Keratinocyte (primary cell): Measurements from ENCODE around the gene SMG1. TPM values are rescaled to one million over a fixed set of nuclear protein-coding genes. Genes with fewer than 3 reads are reported as not detected.
"Not testable (repeated sequence)": the region's sequence is repeated elsewhere in the genome, so short reads cannot be mapped to it uniquely, and the experiment has no call there.

Experiments used
- DNase-seq: peaks from one replicate; pipeline ENCODE4 v3.0.0-alpha.2; 2011; ENCODE audit warnings: low read depth, missing footprints, low spot score
- FAIRE-seq: peaks from 2 replicates; lab custom pipeline; 2011; peaks lifted over from hg19 to GRCh38; lab: Jason Lieb, UNC
- H2AFZ ChIP-seq: 2 replicates; pipeline ENCODE4 v1.6.0; 2012; ENCODE audit warnings: low read length, control low read depth, inconsistent platforms; ENCODE audit not compliant: control insufficient read depth
- H3K27ac ChIP-seq: 2 replicates; pipeline ENCODE4 v1.5.1; 2011; ENCODE audit warnings: low read length; ENCODE audit not compliant: control insufficient read depth, insufficient read depth
- H3K27me3 ChIP-seq: 3 replicates; pipeline ENCODE4 v1.6.0; 2011; ENCODE audit warnings: low read length; ENCODE audit not compliant: control insufficient read depth, insufficient read depth; ENCODE audit errors: extremely low read depth
- H3K36me3 ChIP-seq, 2 experiments: 2 replicates in 1 of 2; 3 replicates in 1 of 2; pipeline ENCODE4 v1.5.1; 2011; ENCODE audit warnings: low read length in 2 of 2, mild to moderate bottlenecking in 1 of 2; ENCODE audit not compliant: control insufficient read depth in 2 of 2, insufficient read depth in 2 of 2; ENCODE audit errors: extremely low read depth in 1 of 2
- H3K4me1 ChIP-seq: 3 replicates; pipeline ENCODE4 v1.5.1; 2011; ENCODE audit warnings: low read length; ENCODE audit not compliant: control insufficient read depth, insufficient read depth; ENCODE audit errors: extremely low read depth
- H3K4me2 ChIP-seq: 3 replicates; pipeline ENCODE4 v1.6.0; 2011; ENCODE audit warnings: low read depth, low read length; ENCODE audit not compliant: control insufficient read depth, insufficient read depth; ENCODE audit errors: extremely low read depth
- H3K4me3 ChIP-seq, 3 experiments: fragments of 200-600 bp in 1 of 3; sonication (generic) in 1 of 3; 2 replicates in 2 of 3; 3 replicates in 1 of 3; pipeline ENCODE4 v1.5.1; 2011 to 2016; ENCODE audit warnings: low read length in 3 of 3, mild to moderate bottlenecking in 3 of 3, control low read depth in 2 of 3, inconsistent platforms in 1 of 3, low read depth in 1 of 3, mixed read lengths in 1 of 3, mixed run types in 1 of 3, moderate library complexity in 1 of 3; ENCODE audit not compliant: control insufficient read depth in 2 of 3, insufficient read depth in 2 of 3; ENCODE audit errors: extremely low read depth in 1 of 3
- H3K79me2 ChIP-seq: 2 replicates; pipeline ENCODE4 v1.6.0; 2012; ENCODE audit warnings: low read length; ENCODE audit not compliant: control insufficient read depth, insufficient read depth
- H3K9ac ChIP-seq: 3 replicates; pipeline ENCODE4 v1.6.0; 2011; ENCODE audit warnings: low read length; ENCODE audit not compliant: control insufficient read depth, insufficient read depth; ENCODE audit errors: extremely low read depth
- H3K9me1 ChIP-seq: 3 replicates; pipeline ENCODE4 v1.6.0; 2011; ENCODE audit warnings: low read length; ENCODE audit not compliant: control insufficient read depth, insufficient read depth; ENCODE audit errors: extremely low read depth
- H3K9me3 ChIP-seq: 2 replicates; pipeline ENCODE4 v1.5.1; 2012; ENCODE audit warnings: low read depth, low read length; ENCODE audit not compliant: control insufficient read depth
- H4K20me1 ChIP-seq: 3 replicates; pipeline ENCODE4 v1.6.0; 2011; ENCODE audit warnings: low read length; ENCODE audit not compliant: control insufficient read depth, insufficient read depth; ENCODE audit errors: extremely low read depth
- dilution Hi-C: fragments of 300-500 bp; cut with MboI; formaldehyde crosslinking; loops from one replicate; pipeline ENCODE4 v1.7.0; 2020; ENCODE audit warnings: low sequenced_read_pairs; ENCODE audit not compliant: extremely low pct_ligation_motif_present
- polyA plus RNA-seq, 5 experiments: library from polyadenylated mRNA; depleted of rRNA in 3 of 5; stranded (reverse) in 3 of 5; stranded (forward) in 1 of 5; unstranded in 1 of 5; fragments of >200 nt; gene quantifications; 1 replicate in 1 of 5; 2 replicates in 3 of 5; 3 replicates in 1 of 5; pipeline versions ENCODE4 v1.2.1 to v1.2.3, GENCODE V29; 2011 to 2012; ENCODE audit warnings: missing spikeins in 2 of 5, low read depth in 1 of 5, low replicate concordance in 1 of 5

Gene SMG1
- polyA plus RNA-seq, 1 donor (not counting 4 experiments of a cell fraction or from before 2014, with no cell fraction given), result 34.2 TPM

GRCh38 chr16:18877259-18877658 lies 48.9 kb downstream of the SMG1 start:
- H3K9me3 ChIP-seq, H3K4me2 ChIP-seq, H4K20me1 ChIP-seq, dilution Hi-C loops, H3K79me2 ChIP-seq, H3K4me3 ChIP-seq, H2AFZ ChIP-seq, H3K27ac ChIP-seq, H3K9me1 ChIP-seq, FAIRE-seq, H3K9ac ChIP-seq, H3K27me3 ChIP-seq, H3K36me3 ChIP-seq, DNase-seq, H3K4me1 ChIP-seq: not testable (repeated sequence)

GRCh38 chr16:18876301-18876700 lies 49.9 kb downstream of the SMG1 start:
- DNase-seq, H4K20me1 ChIP-seq, H3K79me2 ChIP-seq, H3K27ac ChIP-seq, H3K9me1 ChIP-seq, dilution Hi-C loops, H3K4me2 ChIP-seq, H3K9me3 ChIP-seq, H3K4me1 ChIP-seq, H3K27me3 ChIP-seq, H3K36me3 ChIP-seq, H3K9ac ChIP-seq, H2AFZ ChIP-seq, H3K4me3 ChIP-seq, FAIRE-seq: not testable (repeated sequence)

GRCh38 chr16:18869043-18869771 lies 57.0 kb downstream of the SMG1 start:
- FAIRE-seq, H3K79me2 ChIP-seq, H3K4me1 ChIP-seq, H3K9me1 ChIP-seq, H3K36me3 ChIP-seq, H3K9me3 ChIP-seq, H3K27ac ChIP-seq, H3K4me3 ChIP-seq, H2AFZ ChIP-seq, H4K20me1 ChIP-seq, H3K27me3 ChIP-seq, dilution Hi-C loops, H3K9ac ChIP-seq, DNase-seq, H3K4me2 ChIP-seq: not testable (repeated sequence)

GRCh38 chr16:18866277-18866823 lies 59.9 kb downstream of the SMG1 start:
- H3K9me3 ChIP-seq, H3K4me3 ChIP-seq, H3K4me2 ChIP-seq, H3K27ac ChIP-seq, H3K79me2 ChIP-seq, H4K20me1 ChIP-seq, H3K36me3 ChIP-seq, FAIRE-seq, DNase-seq, H3K27me3 ChIP-seq, dilution Hi-C loops, H3K4me1 ChIP-seq, H3K9ac ChIP-seq, H2AFZ ChIP-seq, H3K9me1 ChIP-seq: not testable (repeated sequence)

- H3K27me3 ChIP-seq, DNase-seq, H3K36me3 ChIP-seq, H3K9me1 ChIP-seq, H3K9me3 ChIP-seq, H3K27ac ChIP-seq, H3K4me3 ChIP-seq, H3K79me2 ChIP-seq, H4K20me1 ChIP-seq, H3K9ac ChIP-seq, FAIRE-seq, H2AFZ ChIP-seq, H3K4me1 ChIP-seq, dilution Hi-C loops, H3K4me2 ChIP-seq: not testable (repeated sequence)
Measured at GRCh38 chr16:18862891-18863290, 63.3 kb downstream of the SMG1 start.
